ENCODE measurements around the gene ATXN10.
A peak's percentile ranks its signal among the peaks of the same experiment; 100 is the strongest.

ATXN10 gene

DNA sequence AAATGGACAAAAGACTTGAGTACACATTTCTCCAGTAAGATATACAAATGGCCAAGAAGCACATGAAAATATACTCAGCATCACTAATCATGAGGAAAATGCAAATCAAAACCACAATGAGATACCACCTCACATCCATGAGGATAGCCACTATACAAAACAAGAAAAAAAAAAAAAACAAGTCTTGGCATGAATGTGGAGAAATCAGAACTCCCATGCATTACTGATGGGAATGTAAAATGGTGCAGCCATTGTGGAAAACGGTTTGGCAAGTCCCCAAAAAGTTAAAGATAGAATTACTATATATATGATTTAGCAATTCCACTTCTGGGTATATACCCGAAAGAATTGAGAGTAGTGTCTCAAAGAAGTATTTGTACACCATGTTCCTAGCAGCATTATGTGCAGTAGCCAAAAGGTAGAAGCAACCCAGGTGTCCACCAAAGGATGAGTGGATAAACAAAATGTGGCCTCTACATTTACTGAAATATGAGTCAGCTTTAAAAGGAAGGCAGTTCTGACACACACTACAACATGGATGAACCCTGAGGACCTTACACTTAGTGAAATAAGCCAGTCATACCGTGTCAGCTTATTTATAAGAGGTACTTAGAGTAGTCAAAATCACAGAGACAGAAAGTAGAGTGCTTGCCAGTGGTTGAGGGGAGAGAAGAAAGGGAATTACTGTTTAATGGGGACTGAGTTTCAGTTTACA, 159.1 kb downstream of the ATXN10 start:
- DNase-seq = peak; percentile 22

DNA sequence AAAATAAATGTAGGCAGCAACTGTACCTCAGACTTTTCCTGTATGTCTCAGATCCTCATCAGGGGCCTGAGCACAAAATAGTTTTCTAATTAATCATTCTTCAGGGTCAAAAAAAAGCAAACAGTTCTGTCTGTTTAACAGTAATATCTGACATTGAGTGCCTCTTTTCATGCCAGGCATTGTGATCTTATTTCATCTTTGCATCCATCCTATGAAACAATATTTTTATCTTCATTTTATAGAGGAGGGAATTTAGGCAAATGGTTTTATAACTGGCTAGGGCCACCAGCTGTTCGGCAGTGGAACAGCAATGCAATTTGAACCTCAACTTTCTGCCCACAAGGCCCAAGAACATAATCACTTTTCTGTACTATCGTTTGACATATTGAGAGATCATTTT, 159.8 kb downstream of the ATXN10 start:
- DNase-seq = peak; percentile 32

GRCh38 chr22:45832180-45832579, 160.5 kb downstream of the ATXN10 start:
- no peak for DNase-seq

GRCh38 chr22:45832959-45833580, 161.4 kb downstream of the ATXN10 start:
- DNase-seq = no peak

DNA sequence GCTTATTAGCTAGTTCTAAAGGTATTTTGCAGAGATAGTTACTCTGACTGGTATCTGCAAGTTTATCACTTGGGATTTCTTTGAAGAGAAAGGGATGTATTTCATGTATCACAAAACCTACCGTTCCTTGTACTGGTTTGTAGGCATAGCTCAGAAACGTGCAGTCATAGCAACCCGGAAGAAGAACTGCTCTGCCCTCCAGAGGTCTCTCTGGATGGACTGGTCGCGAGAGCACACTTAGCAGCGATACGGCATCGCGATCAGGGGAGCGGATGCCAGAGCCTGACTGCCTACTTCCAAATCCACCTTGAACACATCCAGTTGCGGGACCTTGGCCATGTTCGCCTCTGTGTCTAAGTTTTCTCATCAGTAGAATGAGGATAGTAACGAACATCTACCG, 162.0 kb downstream of the ATXN10 start:
- DNase-seq = no peak

DNA sequence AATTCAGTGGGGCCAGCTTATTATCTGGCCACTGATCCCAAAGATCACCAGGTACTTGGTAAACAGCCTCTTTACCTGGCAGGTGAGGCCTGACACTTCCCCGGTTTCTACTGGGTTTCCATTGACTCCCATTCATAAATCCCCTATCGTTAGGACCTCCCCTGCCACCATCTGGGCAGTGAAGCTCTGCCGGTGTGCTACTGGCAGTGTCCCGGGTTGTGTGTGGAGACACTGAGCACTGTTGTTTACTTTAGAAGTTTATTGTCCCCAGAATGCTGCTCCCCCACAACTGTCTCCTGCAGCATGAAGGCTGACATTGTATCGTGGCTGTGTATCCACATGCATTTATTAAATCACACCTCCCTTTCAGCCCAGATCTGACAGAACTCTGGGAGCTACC, 162.6 kb downstream of the ATXN10 start:
- no peak for DNase-seq

GRCh38 chr22:45834795-45835194, 163.2 kb downstream of the ATXN10 start:
- DNase-seq = no peak

DNA sequence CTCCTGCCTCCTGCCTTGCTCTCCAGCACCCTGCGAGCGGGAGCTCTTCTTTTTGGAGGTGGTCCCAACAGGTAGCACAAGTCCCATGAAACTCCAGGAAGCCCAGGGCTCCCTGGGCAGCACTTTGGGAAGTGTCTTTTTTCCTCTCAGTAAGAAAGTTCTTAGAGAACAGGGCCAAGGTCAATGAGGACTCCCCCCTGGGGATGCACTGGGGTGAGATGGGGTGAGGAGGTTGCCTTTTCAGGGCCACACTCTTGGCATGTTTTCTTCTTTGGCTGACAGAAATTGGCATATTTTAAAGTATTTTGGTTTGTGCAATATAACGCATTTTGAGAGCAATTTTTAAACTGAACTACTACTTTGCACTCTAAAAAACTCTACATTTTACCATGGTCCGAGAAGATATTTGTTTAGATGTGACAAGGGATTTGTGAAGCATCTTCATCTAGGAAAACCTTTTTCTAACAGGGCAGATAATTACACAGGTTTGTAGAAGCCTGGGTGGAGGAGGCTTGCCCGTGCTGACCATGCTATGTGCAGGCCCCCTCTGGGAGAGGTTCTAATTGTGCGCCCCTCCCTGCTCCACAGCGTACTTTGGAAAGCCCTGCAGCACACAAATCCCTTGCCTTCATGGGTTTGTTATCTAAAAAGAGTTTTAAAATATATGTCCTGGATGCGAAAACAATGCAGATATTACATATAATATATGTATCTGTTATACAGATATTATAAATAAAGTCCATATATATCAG, 165.0 kb downstream of the ATXN10 start:
- DNase-seq = no peak

GRCh38 chr22:45837508-45837907, 165.9 kb downstream of the ATXN10 start:
- DNase-seq = no peak

DNA sequence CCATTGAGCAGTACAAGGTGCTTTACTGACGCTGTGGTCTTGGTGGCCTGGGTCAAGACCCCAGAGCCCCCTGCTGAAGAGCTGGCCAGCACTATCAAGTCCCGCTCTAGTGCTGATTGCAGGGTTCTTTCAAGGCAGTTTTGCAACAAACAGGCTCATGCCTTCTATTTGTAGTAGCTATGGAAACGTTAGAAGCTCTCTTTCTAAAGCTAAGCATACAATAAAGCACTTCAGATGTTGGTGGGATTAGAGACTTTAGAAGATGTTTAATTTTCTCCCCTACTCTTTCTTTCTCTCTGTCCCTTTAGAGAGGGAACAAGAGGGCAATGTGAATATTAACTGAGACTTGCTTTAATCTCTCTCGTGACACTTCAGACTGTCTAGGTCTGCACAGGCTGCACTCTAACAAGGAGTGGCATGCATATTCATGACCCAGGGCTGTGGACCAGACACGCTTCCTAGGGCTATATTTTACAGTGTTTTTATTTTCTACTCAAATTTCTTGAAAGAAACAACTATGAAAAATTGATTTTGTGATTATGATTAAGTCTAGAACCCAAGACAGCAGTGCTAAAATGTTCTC, 166.8 kb downstream of the ATXN10 start:
- DNase-seq = no peak

- DNase-seq = no peak
Observed at GRCh38 chr22:45840483-45840882, 168.8 kb downstream of the ATXN10 start.

- peak; percentile 79 for DNase-seq
Observed at GRCh38 chr22:45842291-45842991, 170.8 kb downstream of the ATXN10 start.

DNA sequence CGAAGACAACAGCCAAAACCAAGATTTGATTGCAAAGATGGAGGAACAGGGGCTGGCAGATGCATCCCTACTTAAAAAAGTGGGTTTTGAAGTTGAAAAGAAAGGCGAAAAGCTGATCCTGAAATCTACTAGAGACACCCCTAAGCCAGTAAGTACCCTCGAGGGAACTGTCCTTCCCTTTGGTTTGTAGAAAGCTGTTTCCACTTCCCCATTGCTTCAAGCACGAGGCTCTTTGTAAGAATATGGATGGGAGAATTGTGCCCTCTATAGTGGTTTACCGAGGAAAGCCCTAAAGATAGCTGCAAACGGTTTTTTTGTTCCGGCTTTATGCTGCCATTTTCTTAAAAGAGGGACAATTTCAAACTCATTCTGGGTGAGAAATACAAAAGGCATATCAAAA, 171.4 kb downstream of the ATXN10 start:
- no peak for DNase-seq

- no peak for DNase-seq
Observed at GRCh38 chr22:45843986-45844385, 172.4 kb downstream of the ATXN10 start.

DNA sequence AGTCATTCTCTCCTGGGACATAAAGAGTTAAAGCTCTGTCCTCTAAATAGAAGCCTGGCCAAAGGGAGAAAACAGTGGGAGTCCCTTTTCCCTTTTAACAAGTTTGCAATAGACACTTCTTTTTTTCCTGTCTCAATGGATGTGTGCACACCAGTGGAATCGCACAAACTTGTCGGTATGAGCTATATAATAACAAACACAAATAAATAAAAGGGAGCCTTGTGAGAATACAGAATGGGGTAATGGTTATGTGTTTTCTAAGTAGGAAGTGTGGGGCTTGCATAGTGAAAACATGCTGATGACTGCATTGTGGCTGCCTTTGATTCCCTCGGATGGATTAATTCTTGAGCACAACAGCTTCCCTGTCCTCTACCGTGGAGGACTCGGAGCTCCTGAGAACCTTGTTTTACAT, 173.4 kb downstream of the ATXN10 start:
- no peak for DNase-seq

DNA sequence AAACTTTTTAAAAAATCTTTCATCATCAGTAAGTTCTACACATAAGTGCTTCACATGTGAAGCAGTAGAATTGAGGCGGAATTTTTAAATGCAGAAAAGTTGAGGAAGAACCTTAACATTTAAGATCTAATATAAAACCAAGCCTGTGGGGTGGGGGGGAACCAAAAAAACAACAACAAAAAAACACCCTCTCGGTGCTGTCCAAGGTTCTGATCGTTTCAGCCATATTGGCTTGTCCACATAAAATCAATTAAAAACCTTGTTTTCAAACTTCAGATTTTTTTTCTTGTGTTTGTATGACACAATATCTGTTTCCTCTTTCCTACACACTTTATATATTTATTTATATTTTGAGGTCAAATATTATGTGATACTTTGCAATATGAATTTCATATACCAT, 175.3 kb downstream of the ATXN10 start:
- no peak for DNase-seq

DNA sequence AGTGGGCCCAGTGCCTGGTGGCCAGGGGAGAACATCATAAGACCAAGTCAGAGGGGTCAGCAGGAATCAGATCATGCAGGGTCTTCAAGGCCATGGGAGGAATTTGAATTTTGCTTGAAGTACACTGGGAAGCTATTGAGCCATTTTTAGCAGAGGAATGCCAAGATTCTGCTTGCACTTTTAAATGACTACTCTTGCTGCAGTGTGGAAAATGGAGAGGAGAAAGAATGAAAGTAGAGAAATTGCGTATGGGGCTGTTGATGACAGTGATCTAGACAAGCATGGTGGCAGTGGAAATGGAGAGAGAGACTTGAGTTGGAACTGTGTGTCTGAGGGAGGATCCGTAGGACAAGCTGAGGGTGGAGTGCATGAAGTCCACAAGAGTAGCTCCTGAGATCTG, 177.3 kb downstream of the ATXN10 start:
- no peak for DNase-seq

DNA sequence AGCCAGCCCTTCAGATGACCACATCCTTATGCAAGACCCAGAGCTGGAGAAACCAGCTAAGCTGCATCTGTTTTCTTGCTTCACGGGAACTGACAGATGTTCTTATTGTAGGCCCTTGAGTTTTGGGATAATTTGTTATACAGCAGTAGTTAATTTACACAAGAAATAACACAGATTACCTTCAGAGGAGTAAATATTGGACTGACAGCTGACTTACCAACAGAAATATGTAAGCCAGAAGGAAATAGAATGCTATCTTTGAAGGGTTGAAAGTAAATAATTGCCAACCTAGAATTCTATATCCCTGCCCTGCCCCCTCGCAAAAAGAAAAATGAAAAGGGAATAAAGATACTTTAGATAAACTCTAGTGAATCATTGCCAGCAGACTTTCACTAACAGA, 181.2 kb downstream of the ATXN10 start:
- DNase-seq = no peak

- DNase-seq = no peak
Observed at GRCh38 chr22:45855961-45856360, 184.3 kb downstream of the ATXN10 start.

DNA sequence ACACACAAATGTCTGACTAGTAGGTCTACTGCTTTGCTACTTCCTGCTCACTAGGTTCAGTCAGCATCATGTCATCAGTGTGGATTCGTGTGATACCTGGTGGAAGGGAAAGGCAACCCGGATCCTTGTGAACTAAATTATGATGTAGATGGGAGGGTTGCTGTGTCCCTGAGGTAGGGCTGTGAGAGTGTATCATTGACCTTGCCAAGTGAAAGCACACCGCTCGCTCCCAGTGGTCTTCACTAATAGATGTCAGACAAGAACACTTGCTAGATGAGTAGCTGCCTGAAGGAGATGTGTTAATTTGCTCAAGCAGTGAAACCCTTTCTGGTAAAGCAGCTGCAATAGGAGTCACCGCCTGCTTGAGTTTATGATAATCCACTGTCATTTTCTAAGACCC, 185.9 kb downstream of the ATXN10 start:
- DNase-seq = no peak

DNA sequence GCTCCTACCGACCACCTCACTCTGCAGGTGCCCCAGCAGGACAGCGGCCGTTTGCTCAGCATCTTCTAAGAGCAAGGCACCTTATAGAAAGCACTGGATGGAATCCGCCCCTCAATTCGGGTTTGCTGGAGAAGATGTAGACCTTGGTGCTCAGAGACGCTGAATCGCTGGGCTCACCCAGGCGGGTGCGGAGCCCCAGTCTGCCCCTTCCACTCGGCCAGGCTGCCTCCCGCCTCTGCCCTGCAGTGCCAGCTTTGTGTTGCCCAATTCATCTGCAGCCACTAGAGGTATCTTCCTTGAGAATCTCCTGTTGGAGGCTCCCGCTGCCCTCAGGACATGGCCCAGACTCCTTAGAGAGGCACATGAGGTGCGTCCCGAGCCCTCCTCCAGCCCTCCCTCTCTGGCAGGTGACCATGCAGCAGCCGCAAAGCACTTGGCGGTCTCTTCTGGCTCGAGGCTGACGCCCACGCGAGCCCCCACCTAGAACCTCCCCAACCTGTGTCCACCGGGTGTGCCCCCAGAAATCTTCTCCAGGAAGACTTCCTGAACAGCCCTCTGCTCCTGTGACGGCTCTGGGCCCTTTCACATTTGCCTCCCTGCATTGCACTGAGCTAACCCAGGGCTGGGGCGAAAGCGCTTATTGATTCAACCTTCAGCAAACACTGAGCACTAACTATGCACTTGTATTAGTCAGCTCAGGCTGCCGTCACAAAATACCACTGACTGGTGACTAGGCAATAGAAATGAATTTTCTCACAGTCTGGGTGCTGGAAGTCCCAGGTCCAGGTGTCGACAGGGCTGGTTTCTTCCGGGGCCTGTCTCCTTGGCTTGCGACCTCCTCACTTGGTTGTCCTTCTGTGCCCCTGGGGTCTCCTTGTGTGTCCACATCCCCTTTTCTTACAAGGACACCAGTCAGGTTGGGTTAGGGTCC, 187.9 kb downstream of the ATXN10 start:
- DNase-seq = no peak

GRCh38 chr22:45860201-45860600, 188.6 kb downstream of the ATXN10 start:
- no peak for DNase-seq

Measured in fibroblast of skin of scalp (primary cell).